ENCODE results near the gene NTSR2. TPM values are rescaled to one million over a fixed set of nuclear protein-coding genes. Genes with fewer than 3 reads are reported as not detected.

The NTSR2 gene
- total RNA-seq, 1 donor from 2014 or later: not detected

GRCh38 chr2:11655495-11655894 lies 14.5 kb downstream of the NTSR2 start:
- Mint-ChIP-seq H3K4me1 (no peaks in the 10 kb centered on the region), H3K36me3 (no peaks in the 10 kb centered on the region), H3K4me3 (no peak overlapping the region), H3K27me3 (ENCODE audit: insufficient read depth, low read depth) (peaks cover 2% of the 10 kb centered on the region), H3K27ac (no peak overlapping the region), H3K9me3 (no peaks in the 10 kb centered on the region)
- TF ChIP-seq EZH2phosphoT487 (IDR thresholded peaks at IDR 0.05): no peak
- no peak overlapping the region for H2AFZ ChIP-seq (replicated peaks)
- H3K36me3 ChIP-seq: no peaks in the 10 kb centered on the region
- no peak overlapping the region for H3K9ac ChIP-seq
- H3K27me3 ChIP-seq: no peaks in the 10 kb centered on the region
- DNase-seq (ENCODE audit: low spot score): no peak
- no peaks in the 10 kb centered on the region for H4K20me1 ChIP-seq (ENCODE audit: low read depth)
- no peaks in the 10 kb centered on the region for H3K79me2 ChIP-seq (ENCODE audit: low read depth)
- H3F3A ChIP-seq (ENCODE audit: low read depth): no peaks in the 10 kb centered on the region
- peaks cover 8% of the 10 kb centered on the region for H3K4me1 ChIP-seq
- no peak overlapping the region for H3K4me2 ChIP-seq
- no peaks in the 10 kb centered on the region for H3K9me3 ChIP-seq (ENCODE audit: low read depth)
- no peak overlapping the region for H3K4me3 ChIP-seq
- no peak overlapping the region for H3K27ac ChIP-seq

- Histone ChIP-seq H3K4me3 (no peak overlapping the region), H3K79me2 (ENCODE audit: low read depth) (no peaks in the 10 kb centered on the region), H4K20me1 (ENCODE audit: low read depth) (no peaks in the 10 kb centered on the region), H3K9ac (no peak overlapping the region), H3K36me3 (no peaks in the 10 kb centered on the region), H3K9me3 (ENCODE audit: low read depth) (no peaks in the 10 kb centered on the region), H2AFZ (replicated peaks) (no peak overlapping the region), H3K4me1 (peaks cover 8% of the 10 kb centered on the region), H3K4me2 (no peak overlapping the region), H3K27me3 (no peaks in the 10 kb centered on the region), H3K27ac (no peak overlapping the region), H3F3A (ENCODE audit: low read depth) (no peaks in the 10 kb centered on the region)
- no peak for TF ChIP-seq EZH2 (IDR thresholded peaks at IDR 0.05)
- no peak for TF ChIP-seq CTCF (IDR thresholded peaks at IDR 0.05)
- no peak for TF ChIP-seq EZH2phosphoT487 (IDR thresholded peaks at IDR 0.05)
- peaks cover 4% of the 10 kb centered on the region for H3K27me3 Mint-ChIP-seq (ENCODE audit: insufficient read depth, low read depth)
- no peak overlapping the region for H3K27ac Mint-ChIP-seq
- peaks cover 6% of the 10 kb centered on the region for H3K36me3 Mint-ChIP-seq
- no peaks in the 10 kb centered on the region for H3K4me1 Mint-ChIP-seq
- no peak for DNase-seq (ENCODE audit: low spot score)
- no peak overlapping the region for H3K4me3 Mint-ChIP-seq
- H3K9me3 Mint-ChIP-seq: no peaks in the 10 kb centered on the region
These were observed 17.4 kb downstream of the NTSR2 start for GRCh38 chr2:11652553-11652952.

- H3K4me3 Mint-ChIP-seq: no peak overlapping the region
- H3K36me3 Mint-ChIP-seq: peaks cover 12% of the 10 kb centered on the region
- Histone ChIP-seq H2AFZ (replicated peaks) (no peak overlapping the region), H3K36me3 (no peaks in the 10 kb centered on the region), H3K27me3 (no peaks in the 10 kb centered on the region), H4K20me1 (ENCODE audit: low read depth) (no peaks in the 10 kb centered on the region), H3F3A (ENCODE audit: low read depth) (no peaks in the 10 kb centered on the region), H3K4me1 (peaks cover 8% of the 10 kb centered on the region), H3K9me3 (ENCODE audit: low read depth) (no peaks in the 10 kb centered on the region), H3K4me3 (no peak overlapping the region), H3K79me2 (ENCODE audit: low read depth) (no peaks in the 10 kb centered on the region), H3K27ac (no peak overlapping the region), H3K4me2 (no peak overlapping the region), H3K9ac (no peak overlapping the region)
- DNase-seq (ENCODE audit: low spot score): no peak
- H3K4me1 Mint-ChIP-seq: no peaks in the 10 kb centered on the region
- no peak overlapping the region for H3K27ac Mint-ChIP-seq
- peaks cover 4% of the 10 kb centered on the region for H3K27me3 Mint-ChIP-seq (ENCODE audit: insufficient read depth, low read depth)
- no peak for TF ChIP-seq EZH2phosphoT487 (IDR thresholded peaks at IDR 0.05)
- no peak for TF ChIP-seq CTCF (IDR thresholded peaks at IDR 0.05)
- TF ChIP-seq EZH2 (IDR thresholded peaks at IDR 0.05): no peak
- H3K9me3 Mint-ChIP-seq: no peaks in the 10 kb centered on the region
These were observed 18.0 kb downstream of the NTSR2 start for GRCh38 chr2:11651856-11652548.

- H3F3A ChIP-seq (ENCODE audit: low read depth): no peaks in the 10 kb centered on the region
- H3K9ac ChIP-seq: no peak overlapping the region
- Mint-ChIP-seq H3K27me3 (ENCODE audit: insufficient read depth, low read depth) (peaks cover 4% of the 10 kb centered on the region), H3K9me3 (no peaks in the 10 kb centered on the region), H3K27ac (no peak overlapping the region), H3K4me1 (no peaks in the 10 kb centered on the region), H3K4me3 (no peak overlapping the region), H3K36me3 (peaks cover 26% of the 10 kb centered on the region)
- H3K27ac ChIP-seq: no peak overlapping the region
- H2AFZ ChIP-seq (replicated peaks): no peak overlapping the region
- H3K4me3 ChIP-seq: no peak overlapping the region
- H3K27me3 ChIP-seq: no peaks in the 10 kb centered on the region
- no peak for DNase-seq (ENCODE audit: low spot score)
- no peaks in the 10 kb centered on the region for H3K36me3 ChIP-seq
- no peaks in the 10 kb centered on the region for H3K9me3 ChIP-seq (ENCODE audit: low read depth)
- peaks cover 8% of the 10 kb centered on the region for H3K4me1 ChIP-seq
- H4K20me1 ChIP-seq (ENCODE audit: low read depth): no peaks in the 10 kb centered on the region
- no peaks in the 10 kb centered on the region for H3K79me2 ChIP-seq (ENCODE audit: low read depth)
- no peak overlapping the region for H3K4me2 ChIP-seq
- TF ChIP-seq EZH2phosphoT487 (IDR thresholded peaks at IDR 0.05) (no peak), CTCF (IDR thresholded peaks at IDR 0.05) (no peak), EZH2 (IDR thresholded peaks at IDR 0.05) (no peak)
These were observed 20.9 kb downstream of the NTSR2 start for GRCh38 chr2:11649093-11649492.

All from neural progenitor cell (in vitro differentiated cells).